Stimulated activated CD8-positive, alpha-beta memory T cell treated with anti-CD3 and anti-CD28 coated beads, Interleukin-15, amount 100 ng/mL, for 48 hours (primary cell): ENCODE results near the gene NET1.
"Not testable (repeated sequence)": the region's sequence is repeated elsewhere in the genome, so short reads cannot be mapped to it uniquely, and the experiment has no call there.

Source experiments
- DNase-seq, 2 donors: peaks; one replicate each; pipeline ENCODE4 v3.0.0-alpha.2; 2020; ENCODE audit warnings: low read depth in 2 of 2

NET1 gene

GRCh38 chr10:5399332-5399731 lies 13.0 kb upstream of the NET1 start:
- no peak for DNase-seq

- DNase-seq = no peak
Measured at GRCh38 chr10:5400468-5401240, 11.7 kb upstream of the NET1 start.

- DNase-seq = no peak
Measured at GRCh38 chr10:5402798-5403197, 9.6 kb upstream of the NET1 start.

GRCh38 chr10:5404208-5405041 lies 7.9 kb upstream of the NET1 start, which contains the start of gene TUBAL3:
Gene TUBAL3 (minus strand): TSS chr10:5404828. CDS start chr10:5404792, 36 bp downstream.
- no peak for DNase-seq

GRCh38 chr10:5406918-5407317 lies 5.4 kb upstream of the NET1 start:
- no peak for DNase-seq

GRCh38 chr10:5410787-5411186 lies 1.6 kb upstream of the NET1 start:
- not testable (repeated sequence) for DNase-seq

GRCh38 chr10:5411941-5412276 lies 448 bp upstream of the NET1 start:
- no peak for DNase-seq

GRCh38 chr10:5413012-5413938 lies 918 bp downstream of the NET1 start:
- DNase-seq = no peak

GRCh38 chr10:5416981-5417380 lies 4.6 kb downstream of the NET1 start:
- no peak for DNase-seq

GRCh38 chr10:5418584-5418983 lies 6.2 kb downstream of the NET1 start:
- no peak for DNase-seq

- DNase-seq = no peak
Measured at GRCh38 chr10:5419466-5420094, 7.2 kb downstream of the NET1 start.

- no peak for DNase-seq
Measured at GRCh38 chr10:5423771-5424170, 11.4 kb downstream of the NET1 start.

GRCh38 chr10:5424751-5425150 lies 12.4 kb downstream of the NET1 start:
- DNase-seq = no peak

- DNase-seq = no peak
Measured at GRCh38 chr10:5428133-5428532, 15.8 kb downstream of the NET1 start.

- DNase-seq = no peak
Measured at GRCh38 chr10:5433182-5433581, 20.8 kb downstream of the NET1 start.

- no peak for DNase-seq
Measured at GRCh38 chr10:5434017-5434753, 21.8 kb downstream of the NET1 start.

- no peak for DNase-seq
Measured at GRCh38 chr10:5435328-5435727, 23.0 kb downstream of the NET1 start.

- DNase-seq = no peak
Measured at GRCh38 chr10:5440206-5440605, 27.8 kb downstream of the NET1 start.

- DNase-seq = no peak
Measured at GRCh38 chr10:5441106-5441505, 28.7 kb downstream of the NET1 start.

- DNase-seq = no peak
Measured at GRCh38 chr10:5442065-5442989, 30.0 kb downstream of the NET1 start.
